DMS114 treated with DMSO at 0.1 percent for 48 hours (cell line): ENCODE measurements around the gene DNMT3L.
"Not testable (repeated sequence)": the region's sequence is repeated elsewhere in the genome, so short reads cannot be mapped to it uniquely, and the experiment has no call there.

Source experiments
- DNase-seq: peaks from one replicate; lab custom pipeline; 2025; ENCODE audit not compliant: unreplicated experiment; lab: John Stamatoyannopoulos, UW

Gene DNMT3L

DNA sequence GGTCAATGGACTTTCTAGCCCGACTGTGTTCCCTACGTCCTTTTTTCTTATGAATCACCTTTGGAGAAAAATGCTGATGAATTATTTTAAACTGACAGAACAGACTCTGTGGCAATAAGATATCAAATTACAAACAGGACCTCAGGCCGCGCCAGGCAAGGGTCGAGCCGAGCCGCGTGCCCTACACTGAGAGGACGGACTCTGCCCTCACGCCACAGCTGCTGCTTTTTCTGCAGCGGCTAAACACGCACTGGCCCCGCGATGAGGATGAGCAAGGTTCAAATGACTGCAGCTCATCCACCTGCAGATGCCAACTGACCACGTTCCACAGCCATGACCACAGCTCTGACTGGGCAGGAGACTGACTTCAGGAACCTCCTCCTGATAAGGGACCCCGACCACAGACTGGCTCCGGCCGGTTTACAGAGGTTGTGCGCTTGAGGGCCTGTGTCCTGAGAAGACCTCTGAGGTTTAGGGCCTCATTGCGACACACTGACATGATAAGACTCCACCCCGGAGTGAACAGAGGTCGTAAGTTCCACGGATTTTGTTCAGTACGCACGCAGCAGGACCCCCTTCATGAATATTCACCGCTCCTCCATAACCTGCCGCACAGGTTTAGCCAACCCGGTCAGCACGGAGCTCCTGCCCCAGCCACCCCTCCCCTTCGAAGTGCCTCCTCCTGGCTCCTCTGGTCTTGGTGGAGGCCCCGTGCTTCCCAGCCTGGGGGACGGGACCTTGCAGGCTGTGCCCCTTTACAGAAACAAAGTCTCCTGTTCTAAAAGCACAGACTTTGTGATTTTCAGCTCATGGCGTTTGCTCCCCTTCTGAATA, 12.3 kb downstream of the DNMT3L start:
- not testable (repeated sequence) for DNase-seq

DNA sequence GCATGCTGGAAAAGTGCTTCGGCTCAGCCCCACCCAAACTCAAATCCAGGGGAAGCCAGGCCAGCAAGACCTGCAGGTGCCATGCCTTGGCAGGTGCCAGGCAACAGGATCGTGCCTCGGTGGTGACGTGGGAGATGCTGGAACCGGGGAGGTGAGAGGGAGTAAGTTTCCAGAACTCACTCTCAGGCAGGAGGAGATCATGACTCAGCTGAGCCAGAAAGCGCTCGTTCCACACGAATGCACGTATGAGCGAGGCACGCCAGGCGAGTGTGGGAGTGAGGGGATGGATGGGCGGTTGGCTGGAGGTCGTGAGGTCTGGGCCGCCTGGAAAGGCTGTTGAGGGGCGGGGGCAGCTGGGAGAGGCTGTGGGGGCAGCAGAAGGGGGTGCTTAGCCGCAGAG, 13.8 kb downstream of the DNMT3L start:
- not testable (repeated sequence) for DNase-seq

DNA sequence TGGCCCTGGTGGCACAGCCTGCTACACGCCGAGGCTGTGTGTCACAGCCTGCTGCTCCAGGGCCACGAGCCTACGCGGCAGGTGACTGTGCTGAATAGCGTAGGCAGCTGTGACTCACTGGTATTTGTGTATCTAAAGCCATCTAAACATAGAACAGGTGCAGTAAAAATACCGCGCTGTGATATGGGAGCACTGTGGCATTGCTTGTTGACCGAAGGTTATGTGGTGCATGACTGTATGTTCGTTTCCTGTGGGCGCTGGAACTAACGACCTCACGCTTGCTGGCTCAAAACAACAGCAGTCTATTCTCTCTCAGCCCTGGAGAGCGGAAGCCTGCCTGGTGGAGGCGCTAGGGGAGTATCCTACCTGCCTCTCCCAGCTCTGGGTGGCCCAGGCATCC, 17.7 kb downstream of the DNMT3L start:
- not testable (repeated sequence) for DNase-seq

DNA sequence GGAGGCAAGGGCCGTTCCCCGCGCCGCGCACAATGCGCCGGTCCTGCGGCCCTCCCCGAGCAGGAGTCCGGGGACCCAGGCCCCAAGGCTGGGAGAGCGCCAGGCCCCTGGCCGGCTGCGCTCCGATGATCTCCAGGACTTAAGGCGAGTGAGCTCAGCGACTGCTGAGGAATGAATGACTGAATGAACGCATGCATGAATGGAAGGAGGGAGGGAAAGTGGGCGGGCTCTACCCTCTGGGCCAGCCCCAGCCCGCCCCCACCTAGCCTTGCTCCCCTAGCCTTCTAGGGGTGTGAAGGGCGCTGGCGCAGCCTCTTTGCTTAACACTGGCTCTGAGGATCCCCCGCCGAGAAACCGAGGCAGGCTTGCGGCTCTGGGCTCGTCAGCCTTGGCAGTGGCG, 20.4 kb downstream of the DNMT3L start:
- DNase-seq: not testable (repeated sequence)

DNA sequence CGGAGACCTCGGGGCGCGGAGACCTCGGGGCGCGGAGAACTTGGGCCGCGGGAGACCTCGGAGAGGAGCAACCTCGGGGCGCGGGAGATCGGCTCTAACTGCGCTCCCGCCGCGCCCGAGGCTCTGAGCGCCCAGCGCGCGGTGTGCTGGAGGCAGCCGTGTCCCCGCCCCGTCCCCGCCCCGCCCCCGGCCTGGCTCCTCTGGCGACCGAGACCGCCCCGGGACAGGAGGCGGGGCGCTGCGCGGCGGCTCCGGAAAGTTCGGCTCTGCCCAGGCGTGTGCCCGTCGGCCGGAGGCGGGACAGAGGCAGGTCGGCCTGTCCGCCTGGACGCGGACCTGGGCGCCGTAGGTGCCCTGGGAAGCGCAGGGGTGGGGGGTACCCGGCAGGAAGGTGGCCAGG, 20.9 kb downstream of the DNMT3L start, which contains the start of gene ICOSLG:
Gene ICOSLG, minus strand, starts transcription at position 102 of the 400 bp plus-strand sequence. CDS start 126 bp downstream, outside the sequence.
- DNase-seq: not testable (repeated sequence)

DNA sequence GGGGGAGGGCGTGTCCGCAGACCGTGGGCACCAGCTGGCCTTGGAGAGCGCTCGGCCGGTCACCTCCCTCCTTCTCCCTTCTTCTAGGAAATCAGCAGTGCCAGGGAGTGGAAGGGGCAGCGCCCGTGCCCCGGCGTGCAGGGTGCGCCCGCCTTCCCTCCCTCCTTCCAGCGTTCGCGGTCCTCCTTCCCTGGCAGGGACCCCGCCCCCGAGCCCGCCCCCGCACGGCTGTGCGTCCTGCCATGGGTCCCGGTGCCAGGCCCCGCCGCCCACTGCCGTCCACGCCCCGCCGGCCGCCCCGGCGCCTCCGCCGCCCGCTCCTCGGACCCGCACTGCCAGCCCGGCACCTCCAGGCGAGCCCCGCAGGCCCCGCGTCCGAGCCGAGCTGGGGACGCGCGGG, 21.3 kb downstream of the DNMT3L start:
- DNase-seq: not testable (repeated sequence)

DNA sequence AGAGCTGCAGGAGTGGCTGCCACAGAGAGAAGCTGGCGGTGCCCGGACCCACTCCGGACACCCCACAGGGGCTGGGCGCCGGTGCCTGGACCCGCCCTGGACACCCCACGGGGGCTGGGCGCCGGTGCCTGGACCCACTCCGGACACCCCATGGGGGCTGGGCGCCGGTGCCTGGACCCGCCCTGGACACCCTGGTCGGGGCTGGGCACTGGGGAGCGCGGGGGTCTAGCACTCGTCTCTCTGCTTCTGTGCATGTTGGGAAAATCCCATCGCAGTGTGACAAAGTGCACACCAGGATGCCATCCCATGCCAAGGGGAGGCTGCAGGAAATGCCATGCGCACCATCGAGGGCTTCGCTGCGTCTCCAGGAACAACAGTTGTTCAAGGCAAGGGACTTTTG, 32.1 kb downstream of the DNMT3L start:
- not testable (repeated sequence) for DNase-seq

DNA sequence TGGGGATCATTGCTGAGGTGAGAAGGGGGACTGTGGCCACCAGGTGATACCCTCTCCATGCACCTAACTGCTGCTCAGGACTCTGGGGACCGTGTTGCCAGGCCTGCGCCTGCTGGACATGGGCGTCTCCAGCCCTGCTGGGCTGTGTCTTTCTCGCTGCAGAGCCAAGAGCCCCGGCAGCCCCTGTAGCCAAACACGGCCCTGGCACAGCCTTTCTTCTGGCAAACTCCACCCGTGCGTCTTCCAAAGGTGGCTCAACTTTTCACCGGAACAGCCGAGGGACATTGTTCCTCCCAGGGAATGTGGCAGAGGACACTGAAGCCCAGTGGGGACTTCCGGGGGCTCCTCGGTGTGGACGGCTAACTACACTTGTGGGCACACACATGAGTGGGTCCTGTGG, 33.6 kb downstream of the DNMT3L start:
- not testable (repeated sequence) for DNase-seq

DNA sequence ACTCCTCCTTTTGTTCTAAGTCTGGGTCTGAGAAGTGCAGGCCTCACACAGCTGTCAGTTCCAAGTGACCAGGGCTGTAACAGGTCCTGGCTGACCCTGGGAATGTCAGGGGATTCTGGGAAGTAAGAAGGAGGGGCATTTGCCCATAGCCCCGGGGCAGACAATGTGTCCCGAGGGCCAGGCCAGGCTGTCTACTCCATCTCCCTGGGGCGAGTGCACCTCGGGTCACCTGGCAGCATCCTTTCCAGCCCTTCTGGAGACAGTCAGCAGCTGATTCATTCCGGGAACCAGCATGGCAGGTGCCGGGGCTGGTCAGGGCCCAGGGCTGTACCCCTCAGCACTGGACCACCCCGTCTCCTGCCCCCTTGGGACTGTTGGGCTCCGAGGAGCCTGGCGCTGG, 34.1 kb downstream of the DNMT3L start:
- not testable (repeated sequence) for DNase-seq

DNA sequence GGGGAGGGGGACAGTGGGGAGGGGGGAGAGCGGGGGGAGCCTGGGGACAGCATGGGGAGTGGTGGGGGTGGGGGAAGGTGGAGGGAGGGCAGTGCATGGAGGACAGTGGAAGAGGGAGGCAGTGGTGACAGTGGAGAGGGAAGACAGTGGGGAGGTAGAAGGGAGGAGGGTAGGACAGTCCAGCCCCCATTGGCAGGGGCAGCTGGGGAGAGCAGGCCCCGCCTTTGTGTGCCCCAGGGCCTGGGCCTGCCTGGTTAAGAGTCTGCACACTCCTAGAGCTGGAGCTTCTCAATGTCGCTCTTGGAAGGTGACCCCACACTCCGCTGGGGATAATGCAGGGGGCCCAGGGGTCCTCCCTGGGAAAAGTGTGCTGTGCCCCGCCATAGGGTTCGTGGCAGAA, 36.1 kb downstream of the DNMT3L start:
- not testable (repeated sequence) for DNase-seq

DNA sequence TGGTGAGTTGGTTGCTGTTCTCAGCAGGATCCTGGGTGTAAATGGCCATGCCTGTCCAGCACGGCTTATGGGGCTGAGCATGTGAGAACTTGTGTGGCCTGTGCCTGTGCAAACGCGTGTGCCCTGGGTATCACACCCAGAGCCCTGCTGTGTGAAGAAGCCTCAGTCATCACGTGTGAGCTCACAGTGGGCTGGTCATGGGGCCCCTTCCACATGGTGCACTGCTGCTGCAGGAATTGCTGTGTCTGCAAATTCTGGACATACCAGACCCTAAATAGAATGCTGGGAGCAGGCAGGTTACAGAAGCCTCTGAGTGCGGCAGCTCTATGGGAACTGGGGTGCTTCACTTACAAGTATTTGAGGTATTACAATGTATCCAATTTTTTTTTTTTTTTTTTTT, 38.4 kb downstream of the DNMT3L start:
- not testable (repeated sequence) for DNase-seq

DNA sequence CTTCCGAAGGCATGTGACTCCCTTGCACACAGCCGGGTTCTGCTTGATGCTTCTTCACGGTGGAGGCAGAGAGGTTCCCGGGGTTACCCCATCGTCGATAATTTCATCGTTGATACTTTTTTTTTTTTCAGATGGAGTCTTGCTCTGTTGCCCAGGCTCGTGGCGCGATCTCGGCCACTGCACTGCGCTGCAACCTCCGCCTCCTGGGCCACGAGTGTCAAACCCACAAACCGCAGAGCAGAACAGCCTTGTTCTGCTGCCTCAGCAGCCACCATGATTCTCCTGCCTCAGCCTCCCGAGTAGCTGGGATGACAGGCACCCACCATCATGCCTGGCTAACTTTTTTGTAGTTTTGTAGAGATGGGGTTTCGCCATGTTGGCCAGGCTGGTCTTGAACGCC, 41.0 kb downstream of the DNMT3L start:
- DNase-seq: not testable (repeated sequence)

DNA sequence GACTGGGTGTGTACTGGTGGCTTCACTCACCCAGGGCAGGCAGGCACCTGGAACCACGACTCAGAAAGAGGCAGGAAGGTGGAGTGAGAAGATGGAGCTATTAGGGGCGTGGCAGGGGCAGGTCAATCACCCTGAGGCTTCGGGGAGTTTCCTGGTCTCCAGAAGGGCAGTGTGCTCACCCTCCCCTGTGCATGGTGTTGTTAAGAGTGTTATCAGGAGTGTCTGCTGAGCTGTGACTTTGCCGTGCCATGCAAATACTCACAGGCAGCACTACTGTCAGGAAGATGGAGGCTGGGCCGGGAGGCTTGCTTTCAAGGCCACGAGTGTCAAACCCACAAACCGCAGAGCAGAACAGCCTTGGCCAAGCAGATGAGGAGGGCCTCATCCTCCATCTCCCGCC, 43.2 kb downstream of the DNMT3L start:
- not testable (repeated sequence) for DNase-seq

DNA sequence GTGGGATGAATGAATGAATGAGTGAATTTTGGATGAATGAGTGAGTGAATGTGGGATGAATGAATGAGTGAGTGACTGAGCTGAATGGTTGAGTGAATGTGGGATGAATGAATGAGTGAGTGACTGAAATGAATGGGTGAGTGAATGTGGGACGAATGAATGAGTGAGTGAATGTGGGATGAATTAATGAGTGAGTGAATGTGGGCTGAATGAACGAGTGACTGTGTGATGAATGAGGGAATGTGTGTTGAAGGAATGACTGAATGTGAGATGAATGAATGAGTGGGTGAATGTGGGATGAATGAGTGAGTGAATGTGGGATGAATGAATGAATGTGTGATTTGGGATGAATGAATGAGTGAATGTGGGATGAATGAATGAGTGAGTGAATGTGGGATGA, 49.7 kb downstream of the DNMT3L start:
- not testable (repeated sequence) for DNase-seq

DNA sequence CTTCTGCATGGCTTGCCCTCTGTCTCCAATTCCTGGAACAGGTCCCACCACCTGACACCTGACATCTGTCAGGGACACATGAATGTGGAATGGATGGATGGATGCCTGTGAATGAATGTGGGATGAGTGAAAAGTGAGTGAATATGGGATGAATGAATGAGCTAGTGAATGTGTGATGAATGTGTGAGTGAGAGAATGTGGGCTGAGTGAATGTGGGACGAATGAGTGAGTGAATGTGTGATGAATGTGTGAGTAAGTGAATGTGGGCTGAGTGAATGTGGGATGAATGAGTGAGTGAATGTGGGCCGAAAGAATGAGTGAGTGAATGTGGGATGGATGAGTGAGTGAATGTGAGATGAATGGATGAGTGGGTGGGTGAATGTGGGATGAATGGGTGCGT, 50.1 kb downstream of the DNMT3L start:
- not testable (repeated sequence) for DNase-seq

DNA sequence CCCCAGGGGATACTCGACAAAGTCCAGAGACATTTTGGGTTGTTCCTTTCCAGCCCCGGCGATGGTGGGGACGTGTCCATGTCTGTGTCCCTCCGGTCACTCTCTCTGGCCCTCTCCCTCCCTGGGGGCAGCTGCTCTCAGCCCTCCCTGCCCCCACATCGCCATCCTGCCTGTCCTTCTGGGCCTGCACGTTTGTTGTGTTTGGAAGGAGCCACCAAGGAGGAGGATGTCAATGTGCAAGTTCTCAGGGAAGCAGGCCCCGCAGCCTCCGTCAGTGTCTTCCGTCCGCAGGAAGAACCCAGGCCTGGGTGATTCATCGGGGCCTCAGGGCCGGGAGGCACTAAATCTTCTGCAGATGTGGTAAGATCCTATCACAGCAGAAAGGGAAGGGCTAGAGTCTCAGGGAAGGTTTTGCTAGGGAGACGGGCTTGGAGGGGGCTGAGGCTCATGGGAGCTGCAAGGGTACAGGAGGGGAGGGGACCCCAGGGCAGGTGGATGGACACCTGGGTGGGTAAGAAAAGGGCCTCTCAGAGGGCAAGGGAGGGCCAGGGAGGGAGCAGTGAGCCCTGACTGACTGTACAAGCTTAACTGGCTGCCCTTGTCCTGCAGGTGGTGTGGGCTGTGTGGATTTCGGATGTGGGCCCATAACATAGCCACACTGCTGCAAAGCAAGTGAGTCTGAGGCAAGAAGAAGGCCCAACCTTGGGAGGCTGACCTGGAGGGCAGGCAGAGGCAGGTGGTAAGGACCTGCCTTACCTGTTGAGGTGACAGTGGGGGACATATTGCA, 53.6 kb downstream of the DNMT3L start:
- DNase-seq: not testable (repeated sequence)

DNA sequence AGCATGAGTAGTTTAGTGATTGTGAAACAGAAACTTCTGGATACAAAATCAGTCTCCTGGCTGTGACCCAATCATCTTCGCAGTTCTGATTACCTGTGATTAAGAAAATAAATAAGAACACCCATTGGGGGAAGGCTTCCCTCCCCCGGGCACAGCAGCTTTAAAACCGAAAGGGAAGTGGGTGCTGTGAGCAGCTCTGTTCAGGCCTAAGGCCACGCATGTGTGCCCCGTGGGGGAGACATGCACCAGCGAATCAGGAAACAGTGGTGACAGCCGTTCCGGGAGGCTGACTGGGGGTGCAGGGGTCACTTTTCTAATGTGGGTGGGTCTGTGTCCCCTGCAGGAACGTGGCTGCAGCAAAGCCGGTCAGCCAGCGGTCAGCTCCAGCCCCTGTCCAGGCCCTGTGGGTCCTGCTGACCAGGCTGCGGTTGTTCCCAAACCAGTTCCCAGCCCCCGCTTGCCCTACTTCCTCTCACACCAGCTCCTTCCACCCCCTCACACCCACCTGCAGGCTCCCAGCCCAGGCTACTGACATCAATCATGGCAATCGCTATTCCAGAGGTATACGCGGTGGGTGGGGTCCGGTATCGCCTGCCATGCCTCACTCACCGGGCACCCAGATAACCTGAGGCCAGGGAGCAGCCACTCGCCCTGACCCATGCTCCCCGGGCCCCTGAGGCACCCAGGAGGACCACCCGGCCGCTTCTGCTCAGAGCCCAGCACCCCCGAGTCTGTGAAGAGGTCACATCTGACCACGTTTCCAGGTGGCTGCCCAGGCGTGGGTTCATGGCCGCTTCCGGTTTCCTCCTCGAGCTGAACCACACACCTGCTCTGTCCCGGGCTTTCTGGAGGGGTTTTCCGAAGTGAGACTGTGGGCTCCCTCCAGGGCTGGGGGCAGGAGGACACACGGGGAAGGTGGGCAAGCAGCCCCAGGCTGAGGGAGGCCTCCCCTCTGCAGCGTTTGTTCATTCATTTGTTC, 54.7 kb downstream of the DNMT3L start:
- not testable (repeated sequence) for DNase-seq

DNA sequence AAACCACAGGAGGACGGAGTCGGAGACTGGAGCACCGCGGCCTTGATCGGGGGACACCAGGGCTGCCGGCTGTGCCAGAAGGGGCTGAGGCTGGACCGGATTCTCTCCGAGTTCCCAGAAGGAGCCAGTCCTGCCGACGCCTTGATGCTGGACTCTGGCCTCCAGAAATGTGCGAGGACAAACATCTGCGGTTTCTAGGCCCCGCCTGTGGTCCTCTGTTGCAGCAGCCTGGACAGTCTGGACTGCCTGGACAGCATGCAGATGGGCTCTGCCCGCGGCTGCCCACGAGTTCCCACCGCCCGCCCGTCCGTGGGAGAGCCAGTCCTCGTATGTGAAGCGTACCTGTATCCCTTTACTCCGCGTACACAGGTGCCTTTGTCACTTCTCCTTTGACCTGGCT, 55.5 kb downstream of the DNMT3L start:
- not testable (repeated sequence) for DNase-seq

DNA sequence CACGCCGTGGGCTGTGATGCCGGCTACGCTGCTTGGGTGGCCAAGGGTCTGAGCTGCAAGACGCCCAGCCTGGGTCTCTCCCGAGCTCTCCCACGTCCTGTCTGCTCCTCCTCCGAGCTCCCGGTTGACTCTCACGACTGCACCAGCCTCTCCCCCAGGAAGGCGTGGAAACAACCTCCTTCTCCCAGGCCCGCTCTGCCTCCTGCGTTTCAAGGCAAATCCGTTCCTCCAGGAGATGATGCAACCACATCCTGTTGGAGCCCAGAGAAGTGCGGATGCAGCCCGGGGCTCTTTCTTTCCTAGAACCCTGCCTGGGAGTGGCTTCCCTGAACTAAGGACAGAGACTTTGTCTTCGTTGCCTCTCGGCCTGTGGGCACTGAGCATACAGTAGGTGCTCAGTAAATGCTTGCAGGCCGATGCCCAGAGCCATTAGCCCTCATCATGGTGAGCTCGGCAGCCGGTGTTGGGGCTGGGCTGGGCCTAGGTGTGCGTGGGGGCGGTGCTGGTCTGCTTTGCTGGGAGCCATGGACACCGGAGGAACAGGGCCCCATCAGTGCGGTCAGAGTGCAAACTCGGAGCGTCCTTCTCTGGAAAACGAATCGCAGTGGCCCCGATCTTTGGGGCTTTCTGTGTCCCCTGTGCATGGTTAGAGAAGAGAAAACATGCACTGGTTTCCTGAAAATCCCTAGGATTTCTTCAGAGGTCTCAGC, 59.0 kb downstream of the DNMT3L start:
- DNase-seq: not testable (repeated sequence)

DNA sequence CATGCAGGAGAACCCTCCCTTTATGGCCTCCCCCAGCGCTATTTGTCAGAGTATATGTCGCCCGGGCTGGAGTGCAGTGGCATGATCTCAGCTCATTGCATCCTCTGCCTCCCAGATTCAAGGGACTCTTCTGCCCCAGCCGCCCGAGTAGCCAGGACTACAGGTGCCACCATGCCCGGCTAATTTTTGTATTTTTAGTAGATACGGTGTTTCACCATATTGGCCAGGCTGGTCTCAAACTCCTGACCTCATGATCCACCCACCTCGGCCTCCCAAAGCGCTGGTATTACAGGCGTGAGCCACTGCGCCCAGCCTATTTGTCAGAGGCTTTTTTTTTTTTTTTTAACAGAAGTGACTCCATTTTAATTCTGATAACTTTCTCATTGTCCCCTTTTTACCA, 61.7 kb downstream of the DNMT3L start:
- DNase-seq: not testable (repeated sequence)
